ENCODE measurements around the gene OR52N2. TPM values are rescaled to one million over a fixed set of nuclear protein-coding genes. Genes with fewer than 3 reads are reported as not detected.

The OR52N2 gene
- total RNA-seq: not detected in 2 replicates
- polyA plus RNA-seq (2012): not detected

DNA sequence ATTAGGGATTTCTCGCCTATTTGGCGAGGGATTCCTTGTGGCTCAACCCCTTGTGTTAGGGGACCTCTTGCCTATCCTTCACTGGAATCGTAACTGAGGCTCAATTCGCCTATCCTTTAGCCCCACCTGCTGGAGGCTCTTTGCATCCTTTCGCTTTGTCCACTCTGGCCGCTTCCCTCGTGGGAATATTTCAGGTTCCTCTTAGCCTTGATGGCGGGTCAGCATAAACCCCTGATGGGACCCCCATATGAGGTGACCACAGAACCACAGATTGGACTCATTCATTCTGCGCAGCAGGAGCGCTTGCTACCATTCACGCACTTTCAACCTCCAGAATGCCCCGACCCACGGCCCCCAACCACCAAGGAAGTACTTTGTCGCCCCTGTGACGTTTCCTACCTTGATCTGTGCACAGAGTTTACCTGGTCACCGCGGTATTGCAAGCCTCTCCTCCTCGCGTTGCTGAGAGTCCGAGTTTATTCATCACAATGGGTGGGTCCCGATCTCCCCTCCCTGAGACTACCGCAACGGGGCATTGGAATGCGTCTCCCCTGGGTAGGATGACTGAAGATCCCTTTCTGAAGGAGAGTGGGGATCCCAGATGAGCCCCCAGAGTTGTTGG lies at the start of gene OR52N2:
TSS of gene OR52N2 (plus strand) at position 425 of the 622 bp plus-strand sequence. CDS start 11,412 bp downstream, outside the sequence.
- DNase-seq (ENCODE audit: low read depth): peak; percentile 84

DNA sequence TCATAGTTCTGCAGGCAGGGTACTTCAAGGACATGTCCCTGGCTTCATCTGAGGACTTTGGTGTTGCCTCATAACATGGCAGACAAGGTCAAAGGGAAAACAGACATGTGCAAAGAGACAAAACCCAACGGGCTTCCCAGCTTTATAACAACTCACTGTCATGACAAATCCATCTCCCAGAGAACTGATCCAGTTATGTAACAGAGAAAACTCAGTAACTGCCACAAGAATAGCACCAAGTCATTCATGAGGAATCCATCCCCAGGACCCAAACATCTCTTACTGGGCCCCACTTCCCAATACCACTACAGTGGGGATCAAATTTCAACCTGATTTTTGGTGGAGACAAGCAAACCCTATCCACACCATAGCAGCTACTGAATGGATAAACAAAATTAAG lies 41.7 kb upstream of the OR52N2 start:
- peak; percentile 2 for DNase-seq (ENCODE audit: low read depth)

DNA sequence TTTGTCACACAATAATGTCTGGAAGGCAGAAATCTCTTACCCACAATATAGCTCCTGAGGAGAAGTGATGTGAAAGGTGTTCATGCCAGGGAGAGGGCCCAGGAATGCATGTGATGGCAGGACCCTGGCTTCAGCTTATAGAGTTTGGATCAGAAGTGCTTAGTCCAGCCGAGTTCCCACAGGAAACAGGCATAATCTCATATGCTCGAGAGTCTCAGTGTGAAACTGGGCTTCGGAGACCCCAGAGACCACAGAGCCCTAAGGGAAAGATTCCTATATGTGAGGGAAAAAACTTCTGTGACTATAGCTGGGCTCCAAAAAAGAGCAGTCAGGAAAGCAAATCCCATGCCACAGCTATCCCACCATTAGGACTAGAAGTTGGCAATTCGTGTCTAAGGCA lies 25.5 kb upstream of the OR52N2 start, which contains the start of gene OR52N5:
TSS of gene OR52N5 (minus strand) at position 101 of the 400 bp plus-strand sequence. CDS start 4,721 bp downstream, outside the sequence.
- DNase-seq (ENCODE audit: low read depth): no peak

DNA sequence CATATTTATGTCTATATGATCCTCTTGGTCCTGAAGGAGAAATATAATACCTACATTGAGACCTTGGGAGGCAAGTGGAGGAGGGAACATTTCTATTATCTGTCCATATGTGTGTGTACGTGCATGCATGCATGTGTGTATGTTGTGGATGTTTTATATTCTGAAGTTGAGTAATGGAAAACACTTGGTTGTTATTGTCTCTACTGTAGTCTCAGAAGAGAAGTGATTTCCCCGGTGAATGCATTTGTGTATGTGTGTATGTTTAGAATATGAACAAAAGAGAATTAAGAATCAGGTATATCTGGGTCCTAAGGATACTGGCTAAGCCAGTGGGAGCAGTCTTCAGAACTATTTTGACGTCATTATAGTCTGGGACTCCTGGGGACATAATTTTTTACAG lies 17.6 kb upstream of the OR52N2 start, which contains the start of gene OR52N1:
TSS of gene OR52N1 (minus strand) at position 101 of the 400 bp plus-strand sequence. CDS start 2,449 bp downstream, outside the sequence.
- DNase-seq (ENCODE audit: low read depth): no peak

DNA sequence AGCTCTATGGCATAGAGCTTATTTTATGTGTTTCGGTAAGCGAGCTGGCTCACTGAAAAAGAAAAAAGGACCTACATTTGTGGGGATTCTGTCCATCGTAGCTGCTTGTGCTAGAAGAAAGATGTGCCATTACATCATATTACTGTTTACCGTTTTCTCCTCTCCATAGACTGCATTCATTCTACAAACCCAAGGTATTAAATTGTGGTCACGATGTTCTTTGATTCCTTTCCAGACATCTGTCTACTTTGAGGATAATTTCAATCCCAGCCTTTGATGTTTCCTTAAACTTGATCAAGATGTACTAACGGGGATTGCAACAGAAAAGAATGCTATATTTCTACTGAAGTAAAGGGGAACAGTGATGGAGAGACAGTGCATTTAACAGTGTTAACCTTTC lies 12.2 kb upstream of the OR52N2 start:
- DNase-seq (ENCODE audit: low read depth): no peak

DNA sequence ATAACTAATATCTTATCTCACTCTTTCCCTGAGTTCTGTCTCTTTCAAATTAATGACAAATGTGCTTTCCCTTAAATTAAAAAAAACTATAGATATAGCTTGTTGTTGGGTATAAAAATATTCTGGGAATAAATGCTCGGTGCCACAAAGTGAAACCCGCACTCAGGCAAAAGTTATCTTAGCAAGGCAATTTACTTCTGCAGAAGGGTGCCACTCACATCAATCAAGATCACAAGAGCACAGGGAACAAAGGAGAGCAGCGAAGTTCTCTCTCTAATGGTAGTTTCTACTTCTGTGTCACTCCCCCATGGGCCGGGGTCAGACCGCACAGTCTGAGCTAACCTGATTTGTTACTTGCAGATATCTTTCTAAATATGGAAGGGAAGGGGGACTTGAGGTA lies 4.7 kb upstream of the OR52N2 start:
- DNase-seq (ENCODE audit: low read depth): no peak

DNA sequence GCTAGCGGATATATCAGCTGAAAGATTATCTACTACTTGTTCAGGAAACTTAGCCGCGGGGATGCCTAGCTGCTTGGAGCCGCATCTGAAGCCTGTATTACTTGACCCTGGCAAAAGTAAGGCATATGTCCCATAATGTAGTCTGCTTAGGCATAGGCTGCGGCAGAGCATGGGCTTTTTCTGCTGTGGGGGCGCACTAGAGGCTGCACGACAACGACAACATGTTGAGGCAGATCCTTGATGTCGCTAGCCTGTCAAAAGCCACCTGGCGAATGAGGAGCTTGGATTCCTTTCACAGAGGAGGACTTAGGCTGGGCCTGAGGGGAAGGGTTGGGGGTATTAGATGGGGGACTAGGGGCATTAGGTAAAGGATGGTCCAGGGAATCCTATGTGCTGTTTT lies 1.1 kb upstream of the OR52N2 start:
- DNase-seq (ENCODE audit: low read depth): no peak

DNA sequence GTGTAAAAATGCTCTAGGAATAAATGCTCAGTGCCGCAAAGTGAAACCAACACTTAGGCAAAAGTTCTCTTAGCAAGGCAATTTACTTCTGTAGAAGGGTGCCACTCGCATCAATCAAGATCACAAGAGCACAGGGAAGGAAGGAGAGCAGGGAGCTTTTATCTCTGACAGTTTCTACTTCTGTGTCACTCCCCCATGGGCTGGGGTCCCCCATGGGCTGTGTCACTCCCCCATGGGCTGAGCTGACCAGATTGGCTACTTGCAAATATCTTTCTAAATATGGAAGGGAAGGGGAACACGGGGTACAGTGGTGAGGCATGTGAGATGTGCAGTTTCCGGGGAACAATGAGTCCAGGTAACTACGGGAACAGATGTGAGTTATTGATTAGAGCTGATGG lies 397 bp downstream of the OR52N2 start:
- DNase-seq (ENCODE audit: low read depth): no peak

DNA sequence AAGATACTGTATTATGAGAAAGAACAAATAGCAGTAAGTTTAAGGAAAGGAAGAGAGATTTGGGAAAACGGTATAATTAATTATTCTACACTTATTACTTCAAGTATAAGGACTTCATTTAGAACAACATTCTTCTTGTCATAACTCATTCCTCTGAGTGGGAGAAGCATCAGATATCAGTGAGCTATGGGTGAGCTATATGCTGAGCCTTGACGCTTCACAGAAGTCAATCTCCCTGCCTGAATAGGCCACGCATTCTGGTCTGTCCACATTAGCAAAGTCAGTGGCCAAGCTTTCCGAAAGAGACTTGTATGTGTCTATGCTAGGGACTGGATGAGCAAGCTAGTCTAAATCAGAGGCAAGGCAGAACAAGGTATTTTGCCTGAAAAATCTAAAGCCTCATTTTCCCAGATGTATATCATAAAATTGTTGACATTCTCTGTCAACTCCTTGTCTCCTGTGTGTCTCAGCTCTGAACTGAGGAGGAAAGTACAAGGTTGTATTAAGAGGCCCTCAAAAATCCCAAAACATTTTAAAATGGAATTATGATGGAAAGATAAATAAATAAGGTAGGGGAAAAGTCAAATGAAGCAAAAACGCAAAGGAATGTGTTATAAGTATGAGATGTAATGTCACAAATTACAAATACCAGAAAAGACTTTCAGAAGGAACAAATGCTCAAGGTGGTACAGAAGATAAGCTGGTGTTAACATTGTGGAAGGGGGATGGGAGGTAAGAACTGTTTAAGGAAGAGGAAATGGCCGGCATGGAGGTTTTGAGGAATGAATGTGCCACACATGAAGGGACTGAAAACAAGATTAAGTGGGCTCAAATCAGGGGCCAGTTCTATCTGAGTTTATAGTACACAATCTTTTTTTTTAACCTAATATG lies 1.4 kb downstream of the OR52N2 start:
- DNase-seq (ENCODE audit: low read depth): no peak

DNA sequence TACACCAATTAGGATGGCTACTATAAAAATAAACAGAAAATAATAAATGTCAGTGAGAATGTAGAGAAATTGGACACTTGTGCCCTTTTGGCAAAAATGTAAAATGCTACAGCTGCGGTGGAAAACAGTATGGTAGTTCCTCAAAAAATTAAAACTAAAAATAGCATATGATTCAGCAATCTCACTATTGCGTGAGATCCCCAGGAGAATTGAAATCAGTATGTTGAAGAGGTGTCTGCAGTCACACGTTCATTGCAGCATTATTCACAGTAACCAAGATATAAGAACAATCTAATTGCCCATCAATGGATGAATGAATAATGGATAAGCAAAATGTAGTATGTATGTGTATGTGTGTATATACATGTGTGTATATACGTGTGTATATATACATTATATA lies 6.8 kb downstream of the OR52N2 start:
- DNase-seq (ENCODE audit: low read depth): no peak

DNA sequence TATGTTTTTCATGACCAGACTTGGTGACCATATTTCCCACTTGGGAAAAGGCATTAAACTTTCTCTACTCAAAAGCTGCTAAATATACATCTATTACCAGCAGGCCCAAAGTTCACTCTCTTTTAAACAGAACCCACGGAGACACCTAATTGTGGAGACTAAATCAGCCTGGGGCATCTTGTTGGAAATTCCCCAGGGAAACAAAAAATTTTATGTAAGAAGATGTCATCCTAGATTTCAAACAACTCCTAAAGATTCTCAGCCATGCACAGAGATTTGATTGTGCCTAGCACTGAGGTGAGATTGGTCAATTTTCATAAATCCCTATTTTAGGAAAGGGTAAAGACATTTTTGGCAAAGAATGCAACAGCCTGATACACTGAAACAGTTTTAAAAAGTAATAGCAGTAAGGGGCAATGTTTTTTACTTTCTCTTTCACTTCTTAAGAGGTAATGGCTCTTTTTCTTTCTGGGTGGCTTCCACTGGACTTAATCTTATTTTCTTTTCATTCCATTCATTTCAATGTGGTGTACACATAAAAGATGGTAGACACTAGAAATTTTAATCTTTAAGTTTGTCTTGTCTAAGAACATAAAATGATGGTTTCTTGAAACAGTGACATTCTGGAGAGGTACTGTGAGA lies 9.6 kb downstream of the OR52N2 start:
- no peak for DNase-seq (ENCODE audit: low read depth)

DNA sequence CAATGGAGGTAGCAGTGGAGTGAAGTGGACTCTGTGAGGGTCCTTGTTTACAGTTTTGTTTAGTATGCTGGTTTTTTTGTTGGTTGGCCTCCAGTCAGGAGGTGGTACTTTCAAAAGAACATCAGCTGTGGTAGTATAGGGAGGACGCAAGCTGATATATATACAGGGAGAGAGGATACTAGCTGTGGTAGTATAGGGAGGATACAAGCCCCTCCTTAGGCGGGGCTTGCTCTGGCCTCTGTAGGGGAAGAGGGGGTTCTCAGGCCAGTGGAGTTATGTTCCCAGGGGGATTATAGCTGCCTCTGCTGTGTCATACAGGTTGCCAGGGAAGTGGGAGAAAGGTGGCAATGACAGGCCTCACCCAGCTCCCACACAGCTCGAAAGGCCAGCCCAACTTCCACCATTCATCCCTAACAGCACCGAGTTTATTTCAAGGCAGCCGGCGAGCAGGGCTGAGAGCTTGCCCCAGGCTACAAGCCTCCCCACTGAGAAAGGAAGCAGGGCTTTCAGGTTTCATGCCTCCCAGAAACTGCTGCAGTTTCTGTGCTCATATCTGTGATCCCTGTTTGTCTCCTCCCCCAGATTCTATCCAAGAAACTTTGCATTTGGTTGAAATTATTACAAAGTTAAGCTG lies 22.6 kb downstream of the OR52N2 start:
- no peak for DNase-seq (ENCODE audit: low read depth)

DNA sequence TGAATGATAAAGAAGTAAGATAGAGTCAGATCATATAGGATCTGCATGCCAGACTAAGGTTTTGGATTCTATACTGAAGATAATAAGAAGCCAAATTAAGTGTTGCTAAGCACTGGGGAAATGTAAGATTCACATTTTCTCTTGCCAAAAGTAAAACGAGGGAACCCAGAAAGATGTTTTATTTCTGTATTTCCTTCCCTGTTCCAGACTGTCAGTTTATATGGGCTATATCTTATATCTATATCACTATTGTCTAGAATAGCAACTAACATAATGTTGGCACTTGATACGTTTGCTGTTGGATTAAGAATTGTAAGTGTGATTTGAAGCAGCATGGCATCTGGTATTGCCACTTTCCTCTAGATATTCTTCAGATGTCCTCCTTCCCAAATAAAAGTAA lies 24.7 kb downstream of the OR52N2 start:
- no peak for DNase-seq (ENCODE audit: low read depth)

DNA sequence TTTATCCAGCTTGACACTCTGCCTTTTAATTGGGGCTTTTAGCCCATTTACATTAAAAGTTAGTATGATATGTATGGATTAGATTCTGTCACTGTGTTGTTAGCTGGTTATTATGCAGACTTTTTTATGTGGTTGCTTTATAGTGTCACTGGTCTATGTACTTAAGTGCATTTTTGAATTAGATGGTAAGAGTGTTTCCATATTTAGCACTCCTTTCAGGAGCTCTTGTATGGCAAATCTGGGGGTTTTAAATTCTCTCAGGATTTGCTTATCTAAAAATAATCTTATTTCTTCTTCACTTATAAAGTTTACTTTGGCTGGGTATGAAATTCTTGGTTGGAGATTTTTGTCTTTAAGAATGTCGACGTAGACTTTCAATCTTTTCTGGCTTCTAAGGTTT lies 29.0 kb downstream of the OR52N2 start:
- DNase-seq (ENCODE audit: low read depth): no peak

DNA sequence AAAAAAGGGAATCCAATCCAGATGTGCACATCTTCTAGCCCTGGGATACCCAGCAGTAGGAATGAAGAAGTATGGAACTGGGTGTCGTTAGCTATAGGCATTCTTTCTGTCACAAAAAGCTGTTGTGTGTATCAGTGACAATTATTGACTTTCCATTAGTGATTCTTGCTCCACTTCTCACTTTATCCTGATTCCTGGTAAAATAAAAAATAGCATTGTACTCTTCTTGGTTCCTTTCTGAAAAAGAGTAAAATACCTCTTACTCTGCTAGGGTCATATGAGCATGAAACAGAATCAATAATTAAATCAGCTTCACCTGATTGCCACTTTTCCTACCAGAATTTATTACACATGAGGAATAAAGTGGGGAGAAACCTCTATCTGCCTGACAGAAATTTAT lies 33.1 kb downstream of the OR52N2 start, which contains the start of gene OR52E6:
TSS of gene OR52E6 (minus strand) at position 101 of the 400 bp plus-strand sequence. CDS start at position 101, 0 bp downstream.
- no peak for DNase-seq (ENCODE audit: low read depth)

DNA sequence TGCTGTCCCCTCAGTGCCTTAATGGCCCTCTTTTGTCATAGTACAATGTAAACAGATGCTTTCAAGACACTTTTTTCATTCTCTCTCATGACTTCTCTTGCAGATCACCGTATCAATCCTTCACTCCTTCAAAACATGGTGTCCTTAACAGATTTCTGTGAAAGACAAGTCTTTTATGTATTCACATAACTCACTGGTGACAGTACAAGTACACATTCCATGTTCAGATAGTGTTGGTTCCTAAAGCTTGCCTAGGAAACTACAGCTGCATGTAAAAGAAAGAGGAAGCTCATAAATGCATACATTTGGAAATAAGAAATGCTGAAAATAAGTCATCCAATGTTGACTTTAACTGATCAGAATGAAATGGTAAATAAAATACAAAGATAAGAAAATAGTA lies 38.0 kb downstream of the OR52N2 start:
- no peak for DNase-seq (ENCODE audit: low read depth)

DNA sequence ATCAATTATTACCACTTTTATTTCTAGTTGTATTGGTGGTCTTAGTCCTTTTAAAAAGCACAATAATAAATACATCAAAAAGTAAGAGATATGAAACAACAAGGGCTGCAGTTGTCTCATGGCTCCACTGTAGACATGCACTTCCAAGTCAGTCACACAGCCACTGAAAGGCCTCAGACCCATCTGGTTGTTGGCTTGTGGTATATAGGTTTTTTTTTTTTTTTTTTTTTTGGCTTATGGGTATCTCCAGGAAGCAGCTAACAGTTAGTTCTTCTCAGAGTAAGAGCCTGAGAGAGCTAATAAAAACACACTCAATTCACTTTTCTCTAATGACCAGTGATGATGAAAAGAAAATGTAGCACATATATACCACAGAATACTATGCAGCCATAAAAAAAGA lies 39.0 kb downstream of the OR52N2 start:
- DNase-seq (ENCODE audit: low read depth): no peak

DNA sequence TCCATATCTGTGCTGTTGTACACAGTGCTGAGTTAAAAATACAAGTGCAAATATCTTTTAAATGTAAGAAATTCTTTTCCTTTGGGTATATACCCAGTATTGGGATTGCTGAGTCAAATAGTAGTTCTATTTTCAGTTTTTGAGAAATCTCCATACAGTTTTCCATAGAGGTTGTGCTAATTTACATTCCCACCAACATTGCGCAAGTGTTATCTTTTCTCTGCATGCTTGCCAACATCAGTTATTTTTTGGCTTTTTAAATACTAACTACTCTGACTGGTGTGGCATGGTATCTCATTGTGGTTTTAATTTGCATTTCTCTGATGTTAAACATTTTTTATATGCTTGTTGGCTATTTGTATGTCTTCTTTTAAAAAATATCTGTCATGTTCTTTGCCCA lies 42.3 kb downstream of the OR52N2 start:
- DNase-seq (ENCODE audit: low read depth): no peak

DNA sequence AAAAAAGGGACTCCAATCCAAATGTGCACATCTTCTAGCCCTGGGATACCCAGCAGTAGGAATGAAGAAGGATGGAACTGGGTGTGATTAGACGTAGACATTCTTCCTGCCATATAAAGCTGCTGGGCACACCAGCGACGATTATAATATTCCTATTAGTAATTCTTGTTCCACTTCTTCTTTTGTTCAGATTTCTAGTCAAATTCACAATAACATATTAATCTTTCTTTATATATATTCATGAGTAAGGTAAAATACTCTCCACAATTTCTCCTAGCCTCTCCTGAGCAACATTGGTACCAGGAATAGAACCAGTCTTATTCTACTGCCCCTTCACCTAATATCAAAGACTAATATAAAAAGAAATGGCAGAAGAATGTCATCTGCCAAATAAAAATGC lies 48.9 kb downstream of the OR52N2 start, which contains the start of gene OR52E8:
TSS of gene OR52E8 (minus strand) at position 101 of the 400 bp plus-strand sequence. CDS start at position 101, 0 bp downstream.
- no peak for DNase-seq (ENCODE audit: low read depth)

DNA sequence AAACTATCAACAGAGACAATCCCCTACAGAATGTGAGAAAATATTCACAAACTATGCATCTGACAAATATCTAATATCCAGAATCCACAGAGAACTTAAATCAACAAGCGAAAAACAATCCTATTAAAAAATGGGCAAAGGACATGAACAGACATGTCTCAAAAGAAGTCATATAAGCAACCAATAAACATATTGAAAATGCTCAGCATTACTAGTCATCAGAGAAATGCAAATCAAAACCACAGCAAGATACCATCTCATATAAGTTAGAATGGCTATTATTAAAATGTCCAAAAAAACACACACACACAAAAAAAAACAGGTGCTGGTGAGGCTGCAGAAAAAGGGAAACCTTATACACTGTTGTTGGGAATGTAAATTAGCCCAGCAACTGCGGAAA lies 57.1 kb downstream of the OR52N2 start:
- no peak for DNase-seq (ENCODE audit: low read depth)
